H9 (cell line): Measurements from ENCODE around the gene TMEM250. TPM values are rescaled to one million over a fixed set of nuclear protein-coding genes. Genes with fewer than 3 reads are reported as not detected.

ENCODE experiments used
- DNase-seq: peaks from one replicate; pipeline ENCODE4 v3.0.0-alpha.2; 2017
- H2AFZ ChIP-seq: one replicate; pipeline ENCODE4 v1.6.1; 2013; ENCODE audit warnings: mild to moderate bottlenecking, low read length, control low read depth, moderate library complexity
- H2AK5ac ChIP-seq: 2 replicates; pipeline ENCODE4 v1.6.1; 2013; ENCODE audit warnings: low read length, control low read depth, mixed read lengths; ENCODE audit not compliant: insufficient read length
- H2BK120ac ChIP-seq: one replicate; pipeline ENCODE4 v1.6.1; 2013; ENCODE audit warnings: low read depth, mild to moderate bottlenecking, low read length, control low read depth, inconsistent platforms; ENCODE audit not compliant: poor library complexity, severe bottlenecking
- H2BK12ac ChIP-seq: 2 replicates; pipeline ENCODE4 v1.6.1; 2013; ENCODE audit warnings: low read length, control low read depth, mixed read lengths, low read depth; ENCODE audit not compliant: insufficient read length
- H2BK15ac ChIP-seq: 2 replicates; pipeline ENCODE4 v1.6.1; 2013; ENCODE audit warnings: low read depth, low read length, control low read depth
- H2BK20ac ChIP-seq: one replicate; pipeline ENCODE4 v1.6.1; 2013; ENCODE audit warnings: low read depth, mild to moderate bottlenecking, low read length, control low read depth, inconsistent platforms; ENCODE audit not compliant: poor library complexity, severe bottlenecking
- H2BK5ac ChIP-seq: 2 replicates; pipeline ENCODE4 v1.6.1; 2013; ENCODE audit warnings: low read length, control low read depth, mixed read lengths; ENCODE audit not compliant: insufficient read length
- H3K14ac ChIP-seq: 2 replicates; pipeline ENCODE4 v1.6.1; 2013; ENCODE audit warnings: low read length, control low read depth; ENCODE audit not compliant: insufficient read depth
- H3K18ac ChIP-seq: 2 replicates; pipeline ENCODE4 v1.6.1; 2013; ENCODE audit warnings: low read depth, mild to moderate bottlenecking, mixed read lengths, low read length, control low read depth; ENCODE audit not compliant: insufficient read length
- H3K23ac ChIP-seq: 2 replicates; pipeline ENCODE4 v1.6.1; 2013; ENCODE audit warnings: low read length, control low read depth, mixed read lengths, low read depth; ENCODE audit not compliant: insufficient read length
- H3K23me2 ChIP-seq: 2 replicates; pipeline ENCODE4 v1.6.1; 2013; ENCODE audit warnings: low read depth, mild to moderate bottlenecking, mixed read lengths, low read length, control low read depth; ENCODE audit not compliant: insufficient read length, poor library complexity, severe bottlenecking
- H3K27ac ChIP-seq: 2 replicates; pipeline ENCODE4 v1.5.1; 2013; ENCODE audit warnings: low read length, control low read depth, mixed read lengths, low read depth; ENCODE audit not compliant: insufficient read length
- H3K27me3 ChIP-seq: 2 replicates; pipeline ENCODE4 v1.6.1; 2013; ENCODE audit warnings: low read length, control low read depth, inconsistent platforms; ENCODE audit not compliant: insufficient read depth
- H3K4ac ChIP-seq: 2 replicates; pipeline ENCODE4 v1.6.1; 2013; ENCODE audit warnings: low read depth, mild to moderate bottlenecking, control low read depth, inconsistent platforms, low read length, moderate library complexity
- H3K4me1 ChIP-seq: 2 replicates; pipeline ENCODE4 v1.6.1; 2013; ENCODE audit warnings: low read length, control low read depth, inconsistent platforms; ENCODE audit not compliant: insufficient read depth
- H3K4me2 ChIP-seq: 2 replicates; pipeline ENCODE4 v1.6.1; 2013; ENCODE audit warnings: low read length, control low read depth, mixed read lengths; ENCODE audit not compliant: insufficient read length, insufficient read depth
- H3K56ac ChIP-seq: 2 replicates; pipeline ENCODE4 v1.6.1; 2013; ENCODE audit warnings: low read depth, mild to moderate bottlenecking, mixed read lengths, low read length, control low read depth; ENCODE audit not compliant: insufficient read length
- H3K79me1 ChIP-seq: 2 replicates; pipeline ENCODE4 v1.6.1; 2013; ENCODE audit warnings: low read depth, mild to moderate bottlenecking, moderate library complexity, low read length, control low read depth, inconsistent platforms; ENCODE audit not compliant: insufficient read depth, poor library complexity, severe bottlenecking
- H3K79me2 ChIP-seq: 2 replicates; pipeline ENCODE4 v1.6.1; 2013; ENCODE audit warnings: low read length, control low read depth, inconsistent platforms; ENCODE audit not compliant: insufficient read depth
- H3K9ac ChIP-seq: 2 replicates; pipeline ENCODE4 v1.6.1; 2013; ENCODE audit warnings: low read length, control low read depth, mixed read lengths; ENCODE audit not compliant: insufficient read length; ENCODE audit errors: extremely low read depth
- H3K9me3 ChIP-seq: one replicate; pipeline ENCODE4 v1.6.1; 2013; ENCODE audit warnings: low read depth, low read length, inconsistent platforms; ENCODE audit not compliant: control insufficient read depth
- H3T11ph ChIP-seq: one replicate; pipeline ENCODE4 v1.6.1; 2013; ENCODE audit warnings: mild to moderate bottlenecking, low read length, control low read depth, inconsistent platforms
- H4K20me1 ChIP-seq: one replicate; pipeline ENCODE4 v1.6.1; 2013; ENCODE audit not compliant: control insufficient read depth, insufficient read length, insufficient read depth
- H4K5ac ChIP-seq: 2 replicates; pipeline ENCODE4 v1.6.1; 2013; ENCODE audit warnings: low read depth, mild to moderate bottlenecking, mixed read lengths, low read length, control low read depth; ENCODE audit not compliant: insufficient read length
- H4K8ac ChIP-seq: replicated peaks from 2 replicates; pipeline ENCODE4 v1.6.1; 2013; ENCODE audit warnings: low read length, control low read depth, mixed read lengths, low read depth; ENCODE audit not compliant: insufficient read length
- H4K91ac ChIP-seq: 2 replicates; pipeline ENCODE4 v1.6.1; 2013; ENCODE audit warnings: low read depth, mild to moderate bottlenecking, moderate library complexity, mixed read lengths, low read length, control low read depth; ENCODE audit not compliant: insufficient read length
- H3K27ac Mint-ChIP-seq, 3 experiments: 2 replicates in 2 of 3; 3 replicates in 1 of 3; pipeline ENCODE4 v1.8.0; 2020 to 2021; ENCODE audit warnings: mixed read lengths in 3 of 3, mild to moderate bottlenecking in 1 of 3, moderate library complexity in 1 of 3
- H3K27me3 Mint-ChIP-seq: 2 replicates; pipeline ENCODE4 v1.8.0; 2021; ENCODE audit warnings: low read depth, mild to moderate bottlenecking, moderate library complexity, mixed read lengths
- H3K36me3 Mint-ChIP-seq, 3 experiments: 2 replicates in 2 of 3; 3 replicates in 1 of 3; pipeline ENCODE4 v1.8.0; 2020 to 2021; ENCODE audit warnings: low read depth in 3 of 3, mixed read lengths in 3 of 3; ENCODE audit not compliant: insufficient read depth in 1 of 3
- H3K4me1 Mint-ChIP-seq, 2 experiments: 2 replicates each; pipeline ENCODE4 v1.8.0; 2020; ENCODE audit warnings: mixed read lengths in 2 of 2
- H3K4me3 Mint-ChIP-seq, 2 experiments: 2 replicates in 1 of 2; 3 replicates in 1 of 2; pipeline ENCODE4 v1.8.0; 2020 to 2021; ENCODE audit warnings: mild to moderate bottlenecking in 2 of 2, mixed read lengths in 2 of 2, moderate library complexity in 1 of 2
- H3K9me3 Mint-ChIP-seq, 2 experiments: 2 replicates in 1 of 2; 3 replicates in 1 of 2; pipeline ENCODE4 v1.8.0; 2020; ENCODE audit warnings: mild to moderate bottlenecking in 2 of 2, mixed read lengths in 2 of 2, moderate library complexity in 1 of 2
- WGBS: extraction: QIAGEN DNeasy Blood & Tissue Kit; methylation state at CpG from one replicate; pipeline ENCODE4 v1.1.7; 2013; ENCODE audit warnings: missing lambda C conversion rate, low lambda C conversion rate, mixed read lengths; ENCODE audit not compliant: insufficient read length; ENCODE audit errors: extremely low coverage; 5-methylcytosine and 5-hydroxymethylcytosine counted together
- total RNA-seq: library from RNA; stranded (reverse); gene quantifications from 2 replicates; pipeline ENCODE4 v1.2.1, GENCODE V29; 2021
- TF ChIP-seq, protein P1 (sequence below): fragments of 200-600 bp; sonication (generic); conservative IDR thresholded peaks from 3 replicates; pipeline ENCODE4 v1.8.0; 2021; ENCODE audit warnings: antibody characterized with exemption, mild to moderate bottlenecking

TMEM250 gene
- total RNA-seq, 1 experiment from 2014 or later: 48.1 TPM

DNA sequence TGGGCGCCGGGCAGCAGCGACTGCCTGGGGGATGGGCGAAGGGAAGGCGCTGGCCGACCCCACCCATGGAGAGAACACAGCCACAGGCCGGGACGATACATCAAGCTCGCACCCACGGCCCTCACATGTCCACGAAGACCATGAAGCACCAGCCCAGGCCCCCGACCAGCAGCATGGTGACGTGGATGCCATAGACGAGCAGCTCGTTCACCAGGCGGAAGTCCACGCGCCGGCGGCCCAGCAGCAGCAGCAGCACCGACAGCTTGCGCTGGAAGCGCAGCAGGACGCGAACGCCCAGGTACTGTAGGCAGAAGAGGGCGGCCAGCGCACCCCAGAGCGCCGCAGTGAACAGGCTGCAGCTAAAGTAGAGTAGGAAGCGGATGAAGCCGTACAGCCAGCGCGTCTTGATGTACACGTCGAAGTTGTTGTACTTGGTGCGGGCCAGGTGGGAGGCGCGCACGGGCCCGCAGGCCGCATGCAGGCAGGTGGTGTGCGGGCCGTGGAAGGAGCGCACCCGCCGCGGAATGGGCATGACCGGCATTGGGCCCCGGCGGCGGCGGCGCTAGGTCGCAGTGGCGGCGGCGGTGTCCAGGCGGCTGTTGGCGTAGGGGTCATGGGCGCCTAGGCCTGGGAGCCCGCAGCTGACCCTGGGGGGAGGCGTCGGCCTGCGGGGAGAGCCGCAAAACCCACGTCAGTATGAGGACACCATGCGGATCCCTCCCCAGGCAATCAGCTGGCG lies 2.1 kb downstream of the TMEM250 start:
- Histone ChIP-seq H4K5ac (no peak overlapping the region), H4K20me1 (no peaks in the 10 kb centered on the region), H3K18ac (no peak overlapping the region), H3K79me2 (no peaks in the 10 kb centered on the region), H2AFZ (no peak overlapping the region), H2BK15ac (no peak overlapping the region), H4K91ac (no peak overlapping the region), H3K14ac (no peak overlapping the region), H3K23ac (no peak overlapping the region), H4K8ac (no peak overlapping the region), H2BK120ac (no peak overlapping the region), H2AK5ac (no peak overlapping the region), H2BK12ac (no peak overlapping the region), H3K23me2 (no peaks in the 10 kb centered on the region), H2BK20ac (no peak overlapping the region), H2BK5ac (no peak overlapping the region), H3K27ac (no peak overlapping the region), H3K27me3 (no peaks in the 10 kb centered on the region), H3T11ph (no peak overlapping the region), H3K56ac (no peak overlapping the region), H3K4me1 (no peaks in the 10 kb centered on the region), H3K9me3 (no peaks in the 10 kb centered on the region), H3K79me1 (no peaks in the 10 kb centered on the region), H3K4me2 (no peak overlapping the region), H3K9ac (no peak overlapping the region), H3K4ac (no peak overlapping the region)
- no CpG with 5 or more reads among the region's 69 CpGs for WGBS
- TF ChIP-seq, protein P1, sequence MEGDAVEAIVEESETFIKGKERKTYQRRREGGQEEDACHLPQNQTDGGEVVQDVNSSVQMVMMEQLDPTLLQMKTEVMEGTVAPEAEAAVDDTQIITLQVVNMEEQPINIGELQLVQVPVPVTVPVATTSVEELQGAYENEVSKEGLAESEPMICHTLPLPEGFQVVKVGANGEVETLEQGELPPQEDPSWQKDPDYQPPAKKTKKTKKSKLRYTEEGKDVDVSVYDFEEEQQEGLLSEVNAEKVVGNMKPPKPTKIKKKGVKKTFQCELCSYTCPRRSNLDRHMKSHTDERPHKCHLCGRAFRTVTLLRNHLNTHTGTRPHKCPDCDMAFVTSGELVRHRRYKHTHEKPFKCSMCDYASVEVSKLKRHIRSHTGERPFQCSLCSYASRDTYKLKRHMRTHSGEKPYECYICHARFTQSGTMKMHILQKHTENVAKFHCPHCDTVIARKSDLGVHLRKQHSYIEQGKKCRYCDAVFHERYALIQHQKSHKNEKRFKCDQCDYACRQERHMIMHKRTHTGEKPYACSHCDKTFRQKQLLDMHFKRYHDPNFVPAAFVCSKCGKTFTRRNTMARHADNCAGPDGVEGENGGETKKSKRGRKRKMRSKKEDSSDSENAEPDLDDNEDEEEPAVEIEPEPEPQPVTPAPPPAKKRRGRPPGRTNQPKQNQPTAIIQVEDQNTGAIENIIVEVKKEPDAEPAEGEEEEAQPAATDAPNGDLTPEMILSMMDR: no peak
- Mint-ChIP-seq H3K4me1 (peaks cover 3 to 4% of the 10 kb centered on the region in 2 experiments), H3K4me3 (peak overlapping the region in 1 of 2 experiments; percentile 44; a peak in 1 of 5 replicates), H3K9me3 (no peaks in the 10 kb centered on the region), H3K27me3 (no peaks in the 10 kb centered on the region), H3K36me3 (peaks cover 1 to 18% (median 17%) of the 10 kb centered on the region in 3 experiments; a peak in 5 of 7 replicates), H3K27ac (no peak overlapping the region)
- DNase-seq: no peak
